Measurements from ENCODE around the gene SPATA2L.

Gene SPATA2L

DNA sequence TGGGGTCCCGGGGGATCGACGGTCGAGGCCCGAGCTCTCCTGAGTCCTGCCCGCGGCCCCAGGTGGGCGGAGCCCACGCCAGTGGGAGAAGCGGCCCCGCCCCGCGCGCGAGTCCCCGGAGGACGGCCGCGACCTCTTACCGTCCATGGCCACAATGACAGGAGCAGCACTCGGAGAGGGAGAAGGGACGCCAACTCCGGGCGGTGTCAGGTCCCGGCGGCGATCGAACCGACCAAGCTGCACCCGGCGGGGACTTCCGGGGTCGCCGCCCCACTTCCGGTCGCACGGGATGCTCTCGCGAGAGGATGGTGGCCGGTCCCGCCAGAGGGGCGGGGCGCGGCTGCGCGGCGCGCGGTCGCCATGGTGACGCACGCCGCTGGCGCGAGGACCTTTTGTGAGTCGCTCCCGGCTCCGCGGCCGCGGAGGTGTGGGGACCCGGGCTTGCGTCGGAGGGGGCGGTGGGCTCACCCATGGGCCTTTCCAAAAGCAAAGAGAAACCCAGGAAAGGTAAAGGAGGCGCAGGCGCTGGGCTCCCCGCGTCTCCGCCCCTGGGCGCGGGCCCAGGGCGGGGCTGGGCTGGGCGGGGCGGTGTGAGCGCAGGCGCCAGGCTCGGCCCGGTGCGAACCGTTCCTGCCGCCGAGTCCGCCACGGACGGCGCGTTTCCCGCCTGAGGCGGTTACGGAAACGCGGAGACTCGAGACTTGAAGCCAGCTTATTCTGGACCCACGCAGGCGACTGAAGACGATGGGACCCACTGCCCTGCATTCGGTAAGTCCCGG, 43.9 kb downstream of the SPATA2L start, which contains the start of the genes CHMP1A and SPATA33:
CHMP1A (minus strand) TSS at position 267 of the 779 bp plus-strand sequence; CDS start at position 147, 120 bp downstream.
SPATA33 (plus strand) TSS at position 395 of the 779 bp plus-strand sequence; CDS start at position 471, 76 bp downstream.
- TF ChIP-seq ZFX (IDR thresholded peaks at IDR 0.05; ENCODE audit: borderline replicate concordance) (no peak), CTCF (IDR thresholded peaks at IDR 0.05) (no peak)
- H3K27ac ChIP-seq = peak within 1 kb of the TSS; percentile 92

DNA sequence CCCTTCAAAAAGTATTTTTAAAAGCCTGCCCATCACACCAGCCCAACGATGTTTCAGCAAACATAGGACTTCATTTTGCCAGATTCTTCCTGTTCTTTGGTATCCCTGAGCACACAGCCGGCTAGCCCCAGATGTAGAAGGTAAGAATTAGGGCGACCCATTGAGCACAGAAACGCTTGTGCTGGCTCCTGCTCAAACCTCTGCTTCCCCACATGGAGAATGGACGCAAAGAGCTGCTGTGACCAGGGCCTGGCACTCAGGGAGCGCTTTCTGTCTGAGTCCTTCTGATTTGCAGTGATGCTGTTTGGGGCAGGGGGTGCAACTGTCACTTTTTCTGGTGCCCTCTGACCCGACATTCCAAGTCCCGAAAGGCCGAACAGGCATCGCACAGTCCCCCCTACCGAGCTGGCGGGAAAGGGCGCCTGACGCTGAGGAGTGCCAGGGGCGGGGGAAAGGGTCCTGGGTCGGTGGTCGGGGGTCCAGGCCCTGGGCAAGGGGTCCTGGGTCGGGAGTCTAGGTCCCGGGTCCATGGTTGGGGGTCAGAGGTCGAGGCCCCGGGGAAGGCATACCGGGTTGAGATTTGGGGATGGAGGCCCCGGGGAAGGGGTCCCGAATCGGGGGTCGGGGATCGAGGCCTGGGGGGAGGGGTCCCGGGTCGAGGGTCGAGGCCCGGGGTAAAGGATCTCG, 44.9 kb downstream of the SPATA2L start:
- H3K27ac ChIP-seq = peak overlapping the region; percentile 92
- TF ChIP-seq ZFX (IDR thresholded peaks at IDR 0.05; ENCODE audit: borderline replicate concordance) = no peak

GRCh38 chr16:89655062-89655643, 46.4 kb downstream of the SPATA2L start:
- H3K27ac ChIP-seq = peak overlapping the region; percentile 92; the same call in 1 of the 2 replicates

GRCh38 chr16:89653656-89654295, 47.7 kb downstream of the SPATA2L start:
- H3K27ac ChIP-seq = no peak overlapping the region
- TF ChIP-seq ZFX (IDR thresholded peaks at IDR 0.05; ENCODE audit: borderline replicate concordance) (no peak), CTCF (IDR thresholded peaks at IDR 0.05) (no peak)

More at GRCh38 chr16:89655062-89655643, 46.4 kb downstream of the SPATA2L start:
- no peak for TF ChIP-seq ZFX (IDR thresholded peaks at IDR 0.05; ENCODE audit: borderline replicate concordance)

- no peak for TF ChIP-seq CTCF (IDR thresholded peaks at IDR 0.05)
- no peak for TF ChIP-seq ZFX (IDR thresholded peaks at IDR 0.05; ENCODE audit: borderline replicate concordance)
- no peak overlapping the region for H3K27ac ChIP-seq
Observed at GRCh38 chr16:89651584-89651983, 49.9 kb downstream of the SPATA2L start.

DNA sequence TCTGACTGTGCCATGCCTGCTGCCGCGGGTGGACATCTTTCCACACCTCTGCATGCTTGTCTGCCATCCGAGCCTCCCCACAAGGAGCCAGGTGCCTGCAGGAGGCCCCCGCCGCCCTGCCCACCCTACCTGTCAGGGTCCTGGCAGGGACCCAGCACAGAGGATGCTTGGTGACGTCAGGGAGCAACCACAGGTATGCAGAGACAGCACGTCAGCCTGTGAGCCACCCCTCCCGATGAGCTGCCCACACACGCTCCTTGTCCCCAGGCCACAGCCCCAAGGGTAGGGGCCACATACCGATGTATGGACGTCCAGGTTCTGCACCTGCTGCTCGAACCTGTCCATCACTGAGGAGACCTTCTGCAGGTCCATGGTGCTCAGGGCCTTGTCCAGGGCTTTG, 54.6 kb downstream of the SPATA2L start:
- no peak for TF ChIP-seq ZFX (IDR thresholded peaks at IDR 0.05; ENCODE audit: borderline replicate concordance)
- no peak for TF ChIP-seq CTCF (IDR thresholded peaks at IDR 0.05)
- H3K27ac ChIP-seq = no peak overlapping the region

Data from 22Rv1 (cell line).